ENCODE measurements around the gene UGGT2.

DNA sequence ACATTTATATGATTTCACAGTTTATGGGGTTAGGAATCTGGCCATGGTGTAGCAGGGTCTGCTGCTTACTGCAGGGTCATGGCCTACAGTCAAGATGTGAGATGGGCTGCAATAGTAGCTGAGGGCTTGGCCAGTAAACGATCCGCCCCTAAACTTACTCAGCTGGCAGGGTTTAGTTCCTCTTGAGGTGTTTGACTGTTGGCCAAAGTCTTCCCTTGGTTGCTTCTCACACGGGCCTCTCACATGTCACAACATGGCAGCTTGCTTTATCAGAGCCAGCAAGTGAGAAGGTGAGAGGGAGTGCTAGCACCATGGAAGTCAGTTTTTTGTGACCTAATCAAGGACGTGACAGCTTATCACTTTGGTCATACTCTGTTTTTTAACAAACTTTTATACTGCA lies 299.1 kb downstream of the UGGT2 start:
- TF ChIP-seq, protein P1, sequence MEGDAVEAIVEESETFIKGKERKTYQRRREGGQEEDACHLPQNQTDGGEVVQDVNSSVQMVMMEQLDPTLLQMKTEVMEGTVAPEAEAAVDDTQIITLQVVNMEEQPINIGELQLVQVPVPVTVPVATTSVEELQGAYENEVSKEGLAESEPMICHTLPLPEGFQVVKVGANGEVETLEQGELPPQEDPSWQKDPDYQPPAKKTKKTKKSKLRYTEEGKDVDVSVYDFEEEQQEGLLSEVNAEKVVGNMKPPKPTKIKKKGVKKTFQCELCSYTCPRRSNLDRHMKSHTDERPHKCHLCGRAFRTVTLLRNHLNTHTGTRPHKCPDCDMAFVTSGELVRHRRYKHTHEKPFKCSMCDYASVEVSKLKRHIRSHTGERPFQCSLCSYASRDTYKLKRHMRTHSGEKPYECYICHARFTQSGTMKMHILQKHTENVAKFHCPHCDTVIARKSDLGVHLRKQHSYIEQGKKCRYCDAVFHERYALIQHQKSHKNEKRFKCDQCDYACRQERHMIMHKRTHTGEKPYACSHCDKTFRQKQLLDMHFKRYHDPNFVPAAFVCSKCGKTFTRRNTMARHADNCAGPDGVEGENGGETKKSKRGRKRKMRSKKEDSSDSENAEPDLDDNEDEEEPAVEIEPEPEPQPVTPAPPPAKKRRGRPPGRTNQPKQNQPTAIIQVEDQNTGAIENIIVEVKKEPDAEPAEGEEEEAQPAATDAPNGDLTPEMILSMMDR (IDR thresholded peaks at IDR 0.05; ENCODE audit: low read depth, low read length) = no peak
- TF ChIP-seq EZH2phosphoT487 (IDR thresholded peaks at IDR 0.05; ENCODE audit: low read depth) = no peak
